RKO (cell line): ENCODE data around the gene CELA3A.

Source experiments
- DNase-seq: peaks from one replicate; pipeline ENCODE4 v3.0.0-alpha.2; 2016; ENCODE audit warnings: low spot score

The CELA3A gene

GRCh38 chr1:22050330-22050729, 48.9 kb downstream of the CELA3A start:
- no peak for DNase-seq

- no peak for DNase-seq
Measured at GRCh38 chr1:22051607-22052114, 50.2 kb downstream of the CELA3A start.

- DNase-seq, result peak; percentile 96
Measured at GRCh38 chr1:22052115-22053016, 50.9 kb downstream of the CELA3A start, which contains the start of gene CDC42. Gene CDC42 (plus strand): TSS chr1:22052709. CDS start chr1:22078479, 25,770 bp downstream.

GRCh38 chr1:22053017-22053860, 51.8 kb downstream of the CELA3A start:
- DNase-seq, result peak; percentile 86

GRCh38 chr1:22053861-22054770, 52.7 kb downstream of the CELA3A start:
- DNase-seq, result no peak

GRCh38 chr1:22055463-22055862, 54.0 kb downstream of the CELA3A start:
- DNase-seq, result no peak

GRCh38 chr1:22056043-22056442, 54.6 kb downstream of the CELA3A start:
- no peak for DNase-seq

- DNase-seq, result no peak
Measured at GRCh38 chr1:22056936-22057335, 55.5 kb downstream of the CELA3A start.

GRCh38 chr1:22057861-22058260, 56.4 kb downstream of the CELA3A start:
- DNase-seq, result no peak
